ENCODE data around the gene PSMD3. TPM values are rescaled to one million over a fixed set of nuclear protein-coding genes. Genes with fewer than 3 reads are reported as not detected.

PSMD3 gene
- total RNA-seq, 1 experiment from 2014 or later: 174 TPM

GRCh38 chr17:39971076-39971603 is 9.5 kb upstream of the PSMD3 start:
- H3K23me2 ChIP-seq (ENCODE audit: insufficient read length, low read depth, low read length, poor library complexity, severe bottlenecking): no peaks in the 10 kb centered on the region
- DNase-seq: no peak
- H4K20me1 ChIP-seq (ENCODE audit: control insufficient read depth, insufficient read depth, insufficient read length): no peaks in the 10 kb centered on the region
- no peak overlapping the region for H2AFZ ChIP-seq (ENCODE audit: low read length)
- no peak overlapping the region for H2AK5ac ChIP-seq (ENCODE audit: insufficient read length, low read length)
- no peak overlapping the region for H2BK15ac ChIP-seq (ENCODE audit: low read depth, low read length)
- no peak overlapping the region for H3K27ac ChIP-seq (ENCODE audit: insufficient read length, low read depth, low read length)
- H3K79me2 ChIP-seq (ENCODE audit: insufficient read depth, low read length): no peaks in the 10 kb centered on the region
- Mint-ChIP-seq H3K27ac (no peak overlapping the region), H3K27me3 (ENCODE audit: low read depth) (peaks cover 42% of the 10 kb centered on the region), H3K4me3 (no peak overlapping the region), H3K9me3 (no peaks in the 10 kb centered on the region; a peak in 1 of 5 replicates), H3K4me1 (0 out of 4 replicates have a peak, but pooled peaks cover 0 to 3% of the 10 kb centered on the region in 2 experiments), H3K36me3 (ENCODE audit: insufficient read depth in 1 of 3, low read depth in 3 of 3) (no peaks in the 10 kb centered on the region)
- H3K56ac ChIP-seq (ENCODE audit: insufficient read length, low read depth, low read length): no peak overlapping the region
- no peak overlapping the region for H3K9ac ChIP-seq (ENCODE audit: extremely low read depth, insufficient read length, low read length)
- no peak overlapping the region for H3T11ph ChIP-seq (ENCODE audit: low read length)
- H2BK12ac ChIP-seq (ENCODE audit: insufficient read length, low read depth, low read length): no peak overlapping the region
- no peak overlapping the region for H3K4ac ChIP-seq (ENCODE audit: low read depth, low read length)
- no peak overlapping the region for H4K8ac ChIP-seq (replicated peaks; ENCODE audit: insufficient read length, low read depth, low read length)
- no peak overlapping the region for H3K18ac ChIP-seq (ENCODE audit: insufficient read length, low read depth, low read length)
- no peak overlapping the region for H2BK20ac ChIP-seq (ENCODE audit: low read depth, low read length, poor library complexity, severe bottlenecking)
- H3K4me1 ChIP-seq (ENCODE audit: insufficient read depth, low read length): no peaks in the 10 kb centered on the region; the same call in 1 of the 2 replicates
- no peak overlapping the region for H3K14ac ChIP-seq (ENCODE audit: insufficient read depth, low read length)
- no peak overlapping the region for H3K23ac ChIP-seq (ENCODE audit: insufficient read length, low read depth, low read length)
- H2BK120ac ChIP-seq (ENCODE audit: low read depth, low read length, poor library complexity, severe bottlenecking): no peak overlapping the region
- no peaks in the 10 kb centered on the region for H3K9me3 ChIP-seq (ENCODE audit: control insufficient read depth, low read depth, low read length)
- H3K27me3 ChIP-seq (ENCODE audit: insufficient read depth, low read length): no peaks in the 10 kb centered on the region; the same call in 1 of the 2 replicates
- WGBS (ENCODE audit: extremely low coverage, insufficient read length, low lambda C conversion rate): no CpG with 5 or more reads among the region's 4 CpGs
- H3K79me1 ChIP-seq (ENCODE audit: insufficient read depth, low read depth, low read length, poor library complexity, severe bottlenecking): no peaks in the 10 kb centered on the region
- no peak overlapping the region for H3K4me2 ChIP-seq (ENCODE audit: insufficient read depth, insufficient read length, low read length)
- TF ChIP-seq CTCF (conservative IDR thresholded peaks at IDR 0.05): no peak
- H4K91ac ChIP-seq (ENCODE audit: insufficient read length, low read depth, low read length): no peak overlapping the region
- no peak overlapping the region for H2BK5ac ChIP-seq (ENCODE audit: insufficient read length, low read length)
- H4K5ac ChIP-seq (ENCODE audit: insufficient read length, low read depth, low read length): no peak overlapping the region
